Measurements from ENCODE around the gene GPNMB. TPM values are rescaled to one million over a fixed set of nuclear protein-coding genes. Genes with fewer than 3 reads are reported as not detected.
A peak's percentile ranks its signal among the peaks of the same experiment; 100 is the strongest.

GPNMB gene
- total and polyA plus RNA-seq, 5 donors = 113 to 246 (median 190) TPM

DNA sequence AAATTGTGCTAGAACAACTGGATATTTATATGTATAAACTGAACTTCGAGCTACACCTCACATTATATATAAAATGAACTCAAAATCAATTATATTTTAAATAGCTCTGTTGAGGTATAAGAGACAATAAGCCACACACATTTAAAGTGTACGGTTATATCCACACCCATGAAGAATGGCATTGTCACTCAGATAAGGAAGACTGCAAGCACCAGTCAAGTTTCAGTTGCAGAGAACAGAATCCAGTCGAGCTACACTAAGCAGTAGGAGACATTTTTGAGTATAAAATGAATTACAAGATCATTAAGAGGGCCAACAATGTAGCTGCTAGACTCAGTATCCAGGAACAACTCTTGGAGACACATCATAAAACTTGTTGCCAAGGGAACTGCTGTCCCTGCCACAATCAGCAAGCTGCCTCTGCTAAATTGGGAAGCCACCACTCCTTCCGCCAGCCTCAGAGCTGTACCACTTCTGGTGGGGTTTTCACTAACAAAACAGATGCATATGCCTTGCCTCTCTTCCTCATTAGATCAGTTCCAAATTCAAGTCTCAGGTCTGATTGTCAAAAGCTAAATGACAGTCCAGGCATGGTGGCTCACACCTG lies 19.6 kb upstream of the GPNMB start:
- H3K9me3 ChIP-seq (ENCODE audit: control insufficient read depth, low read length) = no peaks in the 10 kb centered on the region

DNA sequence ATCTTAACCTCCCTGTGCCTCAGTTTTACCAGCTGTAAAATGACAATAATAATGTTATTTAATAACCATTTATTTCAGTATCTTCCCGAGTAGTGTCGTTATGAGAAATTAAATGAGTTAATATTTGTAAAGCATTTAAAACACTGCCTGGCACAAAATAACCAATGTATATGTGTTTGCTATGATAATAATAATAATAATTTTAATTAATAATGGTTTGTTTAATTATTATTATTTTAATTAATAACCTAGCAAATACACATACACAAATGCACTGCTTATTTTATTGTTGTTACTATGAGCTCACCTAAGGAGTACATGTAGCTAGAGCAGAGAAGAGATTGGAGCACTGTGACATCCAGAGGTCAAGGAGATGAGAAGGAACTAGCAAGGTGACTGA lies 18.2 kb upstream of the GPNMB start:
- intact Hi-C loops (cut with DNase I) = no loop called here
- 97% methylated on average over 2 of the region's 2 CpGs for WGBS
- no peak overlapping the region for H3K27ac ChIP-seq (ENCODE audit: low read length)
- H3K4me3 ChIP-seq (ENCODE audit: low read length) = no peak overlapping the region
- H3K27me3 ChIP-seq (ENCODE audit: control insufficient read depth, insufficient read depth) = no peaks in the 10 kb centered on the region
- DNase-seq (no peak), ATAC-seq (no peak)
- no peaks in the 10 kb centered on the region for H3K9me3 ChIP-seq (ENCODE audit: control insufficient read depth, low read length)
- H3K4me1 ChIP-seq (ENCODE audit: control insufficient read depth, insufficient read depth, low read length) = no peaks in the 10 kb centered on the region

More for the DNA sequence above, 19.6 kb upstream of the GPNMB start:
- Histone ChIP-seq H3K4me3 (ENCODE audit: low read length) (no peak overlapping the region), H3K4me1 (ENCODE audit: control insufficient read depth, insufficient read depth, low read length) (peaks cover 4% of the 10 kb centered on the region), H3K27ac (ENCODE audit: low read length) (no peak overlapping the region), H3K27me3 (ENCODE audit: control insufficient read depth, insufficient read depth) (no peaks in the 10 kb centered on the region)
- WGBS = 70% methylated on average over 4 of the region's 4 CpGs
- DNase-seq (no peak), ATAC-seq (peak in 1 of 2 donors; percentile 26)
- intact Hi-C loops (cut with DNase I) = no loop called here

DNA sequence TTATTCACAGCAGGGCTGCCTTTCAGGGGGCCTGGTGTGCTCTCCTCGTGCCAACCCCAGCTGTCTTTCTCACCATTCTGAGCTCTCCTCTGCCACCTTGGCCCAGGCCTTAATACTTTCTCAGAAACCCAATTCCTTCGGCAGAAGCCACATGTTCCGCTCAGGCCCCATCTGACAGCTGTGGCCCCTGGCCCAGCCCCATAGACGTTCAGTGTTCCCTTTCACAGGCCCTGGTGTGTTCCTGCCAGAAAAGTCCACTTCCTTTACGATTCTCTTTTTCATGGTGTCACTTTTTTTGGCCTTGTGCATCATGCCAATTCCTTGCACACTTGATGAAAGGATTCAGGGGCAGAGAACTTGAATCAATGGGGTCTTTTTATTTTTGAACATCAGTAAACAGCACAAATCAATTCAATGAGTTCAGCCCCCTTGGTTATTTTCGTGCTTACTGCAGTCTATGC lies 15.9 kb upstream of the GPNMB start:
- no peak for ATAC-seq
- 66% methylated on average over 6 of the region's 6 CpGs for WGBS

DNA sequence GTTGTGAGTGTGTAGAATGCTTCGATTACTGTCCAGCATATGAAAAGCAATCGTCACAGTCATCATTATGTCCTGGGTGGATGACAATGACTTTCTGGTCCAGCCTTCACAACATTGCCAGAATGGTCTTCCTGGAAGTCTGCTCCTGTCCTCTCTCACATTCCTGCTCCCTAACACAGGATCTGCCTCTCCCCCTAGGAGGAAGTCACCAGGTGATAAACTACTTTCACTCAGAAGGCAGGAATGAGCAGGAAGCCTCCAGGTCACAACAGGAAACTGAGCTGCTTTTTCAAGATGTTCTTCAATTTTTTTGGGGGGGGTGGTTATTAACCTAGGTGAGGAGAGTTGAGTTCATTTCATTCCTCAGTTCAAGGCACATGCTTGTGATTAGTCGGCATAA lies 13.6 kb upstream of the GPNMB start:
- intact Hi-C loops (cut with DNase I) = no loop called here
- WGBS = 83% methylated on average over 3 of the region's 3 CpGs
- no peaks in the 10 kb centered on the region for H3K9me3 ChIP-seq (ENCODE audit: control insufficient read depth, low read length)
- H3K27me3 ChIP-seq (ENCODE audit: control insufficient read depth, insufficient read depth) = no peaks in the 10 kb centered on the region
- H3K4me3 ChIP-seq (ENCODE audit: low read length) = no peak overlapping the region
- DNase-seq (no peak), ATAC-seq (no peak)
- no peaks in the 10 kb centered on the region for H3K4me1 ChIP-seq (ENCODE audit: control insufficient read depth, insufficient read depth, low read length)
- no peak overlapping the region for H3K27ac ChIP-seq (ENCODE audit: low read length)

More for the DNA sequence above, 15.9 kb upstream of the GPNMB start:
- H3K27ac ChIP-seq (ENCODE audit: low read length) = no peak overlapping the region
- DNase-seq = no peak
- intact Hi-C loops (cut with DNase I) = no loop called here
- H3K4me3 ChIP-seq (ENCODE audit: low read length) = no peak overlapping the region
- H3K4me1 ChIP-seq (ENCODE audit: control insufficient read depth, insufficient read depth, low read length) = no peaks in the 10 kb centered on the region
- H3K27me3 ChIP-seq (ENCODE audit: control insufficient read depth, insufficient read depth) = no peaks in the 10 kb centered on the region
- no peaks in the 10 kb centered on the region for H3K9me3 ChIP-seq (ENCODE audit: control insufficient read depth, low read length)

DNA sequence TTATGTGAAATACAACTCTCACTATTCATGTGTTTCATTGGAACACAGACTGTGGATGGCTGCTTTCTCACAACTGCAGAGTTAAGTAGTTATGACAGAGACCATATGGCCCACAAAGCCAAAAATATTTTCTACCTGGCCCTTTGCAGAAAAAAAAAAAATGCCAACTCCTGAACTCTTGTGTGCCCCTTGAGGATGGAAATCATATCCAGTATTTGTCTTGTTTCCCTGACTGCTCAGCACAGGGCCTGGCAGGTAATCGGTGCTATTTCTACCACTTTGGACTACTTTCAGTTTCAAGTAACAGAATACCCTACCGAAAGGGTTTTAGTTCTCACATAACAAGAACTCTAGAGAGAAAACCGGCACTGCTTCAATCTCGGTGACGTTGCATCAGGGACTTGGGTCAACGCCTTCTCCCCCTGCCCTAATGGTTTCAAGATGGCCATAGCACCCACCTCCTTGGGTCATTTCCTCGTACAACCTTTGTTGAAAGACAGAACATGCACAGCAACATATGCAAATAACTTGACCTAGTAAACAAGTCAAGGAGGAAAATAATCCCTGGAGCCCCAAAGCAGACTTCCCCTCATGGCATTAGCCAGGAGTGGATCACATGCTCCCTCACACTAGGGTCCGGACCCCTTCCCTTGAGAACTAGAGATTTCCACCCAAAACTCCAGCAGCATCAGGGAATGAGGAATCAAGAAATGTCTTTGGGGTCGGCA lies 11.8 kb upstream of the GPNMB start:
- Histone ChIP-seq H3K27ac (ENCODE audit: low read length) (no peak overlapping the region), H3K4me3 (ENCODE audit: low read length) (no peak overlapping the region)
- ATAC-seq = no peak

DNA sequence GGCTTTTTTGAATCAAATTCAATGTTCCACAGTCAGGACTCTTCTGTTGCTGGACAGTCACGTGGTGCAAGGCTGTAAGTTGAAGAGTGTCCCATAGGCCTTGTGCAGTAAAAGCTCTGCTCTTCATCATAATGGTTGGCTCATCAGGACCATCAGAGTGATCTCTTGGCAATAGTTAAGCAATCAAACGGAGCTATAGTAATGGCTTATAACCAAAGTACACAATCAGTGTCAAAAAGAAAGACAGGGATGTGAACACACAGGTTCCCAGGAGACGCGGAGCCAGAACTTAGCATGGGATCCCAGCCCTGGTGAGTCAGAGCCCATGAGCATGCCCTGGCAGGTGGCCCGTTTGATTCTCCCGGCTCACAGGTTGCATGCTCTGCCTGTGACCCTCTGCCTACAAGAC lies 10.8 kb upstream of the GPNMB start:
- WGBS = 80% methylated on average over 6 of the region's 6 CpGs
- DNase-seq (peak in 1 of 3 donors; percentile 53), ATAC-seq (peak in 1 of 2 donors; percentile 34)
- Histone ChIP-seq H3K4me3 (ENCODE audit: low read length) (no peak overlapping the region), H3K9me3 (ENCODE audit: control insufficient read depth, low read length) (no peaks in the 10 kb centered on the region), H3K4me1 (ENCODE audit: control insufficient read depth, insufficient read depth, low read length) (no peaks in the 10 kb centered on the region), H3K27me3 (ENCODE audit: control insufficient read depth, insufficient read depth) (no peaks in the 10 kb centered on the region), H3K27ac (ENCODE audit: low read length) (no peak overlapping the region)
- intact Hi-C loops (cut with DNase I) = no loop called here

More for the DNA sequence above, 11.8 kb upstream of the GPNMB start:
- 77% methylated on average over 9 of the region's 9 CpGs for WGBS
- H3K9me3 ChIP-seq (ENCODE audit: control insufficient read depth, low read length) = no peaks in the 10 kb centered on the region
- no peak for DNase-seq
- H3K4me1 ChIP-seq (ENCODE audit: control insufficient read depth, insufficient read depth, low read length) = no peaks in the 10 kb centered on the region
- H3K27me3 ChIP-seq (ENCODE audit: control insufficient read depth, insufficient read depth) = no peaks in the 10 kb centered on the region
- intact Hi-C loops (cut with DNase I) = no loop called here

DNA sequence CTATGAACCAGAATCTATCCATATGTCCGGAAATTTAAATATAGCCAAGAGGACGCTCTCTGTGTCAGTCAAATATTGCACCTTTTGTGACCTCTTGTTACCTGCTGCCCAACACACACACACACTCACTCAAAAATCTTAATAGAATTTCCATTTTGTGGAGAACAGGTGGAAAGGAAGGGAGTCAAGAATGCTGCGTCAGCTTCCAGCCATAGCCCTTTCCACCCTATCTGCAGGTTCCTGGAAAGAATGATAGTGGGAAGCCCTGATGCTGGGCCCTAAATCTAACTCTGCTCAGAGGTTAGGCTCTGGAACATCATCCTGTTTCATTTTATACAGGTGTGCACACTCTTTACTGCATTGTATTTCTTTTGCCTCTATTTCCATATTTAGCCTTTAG lies 9.6 kb upstream of the GPNMB start:
- 93% methylated on average over 3 of the region's 3 CpGs for WGBS
- Histone ChIP-seq H3K4me3 (ENCODE audit: low read length) (no peak overlapping the region), H3K27me3 (ENCODE audit: control insufficient read depth, insufficient read depth) (no peaks in the 10 kb centered on the region), H3K4me1 (ENCODE audit: control insufficient read depth, insufficient read depth, low read length) (no peaks in the 10 kb centered on the region), H3K27ac (ENCODE audit: low read length) (no peak overlapping the region), H3K9me3 (ENCODE audit: control insufficient read depth, low read length) (no peaks in the 10 kb centered on the region)
- intact Hi-C loops (cut with DNase I) = no loop called here
- ATAC-seq (no peak), DNase-seq (no peak)

DNA sequence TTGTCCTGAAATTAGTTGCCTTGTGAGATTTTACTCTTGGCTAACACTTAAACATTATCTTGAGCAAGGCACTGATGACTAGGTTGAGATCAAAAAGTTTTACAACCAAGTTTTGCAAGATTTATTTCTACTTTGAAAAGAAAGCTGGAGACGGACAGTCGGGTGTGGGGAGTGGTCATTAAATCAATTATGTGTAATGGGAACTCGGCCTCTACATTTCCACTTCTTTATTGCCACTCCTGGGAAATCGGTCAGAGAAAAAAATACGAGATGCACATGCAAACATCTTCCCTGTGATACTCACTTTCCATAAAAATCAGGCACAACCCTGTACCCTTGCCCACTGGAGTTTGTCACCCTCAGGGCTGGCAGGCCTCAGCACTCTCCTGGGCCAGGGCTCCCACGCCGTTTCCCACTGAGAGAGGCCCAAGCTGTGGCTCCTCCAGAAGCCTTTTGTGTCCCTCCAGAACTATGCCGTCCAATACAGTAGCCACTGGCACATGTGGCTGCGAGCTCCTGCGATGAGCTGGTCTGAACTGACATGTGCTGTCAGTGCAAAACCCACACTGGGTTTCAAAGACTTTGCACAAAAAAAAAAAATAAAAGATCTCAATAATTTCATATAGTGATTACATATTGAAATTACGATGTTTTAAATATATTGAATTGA lies 7.5 kb upstream of the GPNMB start:
- no peak overlapping the region for H3K27ac ChIP-seq (ENCODE audit: low read length)
- ATAC-seq (no peak), DNase-seq (no peak)
- no peaks in the 10 kb centered on the region for H3K27me3 ChIP-seq (ENCODE audit: control insufficient read depth, insufficient read depth)
- no peaks in the 10 kb centered on the region for H3K9me3 ChIP-seq (ENCODE audit: control insufficient read depth, low read length)
- no peak overlapping the region for H3K4me3 ChIP-seq (ENCODE audit: low read length)
- no peaks in the 10 kb centered on the region for H3K4me1 ChIP-seq (ENCODE audit: control insufficient read depth, insufficient read depth, low read length)
- WGBS = 85% methylated on average over 11 of the region's 11 CpGs
- intact Hi-C loops (cut with DNase I) = no loop called here

DNA sequence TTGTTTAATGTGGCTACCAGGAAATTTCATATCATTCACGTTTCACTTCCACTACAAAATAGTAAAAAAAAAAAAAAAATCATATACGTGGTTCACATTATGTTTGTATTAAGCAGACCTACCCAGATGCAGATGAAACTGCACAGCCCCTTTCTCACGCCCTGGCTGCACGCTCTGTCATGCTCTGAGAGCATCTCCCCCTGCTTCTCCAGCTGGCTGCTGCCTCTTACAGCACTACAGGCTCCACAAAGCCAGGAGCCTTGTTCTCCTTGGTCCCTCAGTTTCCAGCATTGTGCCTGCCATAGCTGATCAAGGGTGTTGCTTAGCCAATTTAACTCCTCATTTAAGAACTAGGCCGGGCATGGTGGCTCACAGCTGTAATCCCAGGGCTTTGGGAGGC lies 6.9 kb upstream of the GPNMB start:
- no peaks in the 10 kb centered on the region for H3K4me1 ChIP-seq (ENCODE audit: control insufficient read depth, insufficient read depth, low read length)
- WGBS = 83% methylated on average over 5 of the region's 5 CpGs
- H3K4me3 ChIP-seq (ENCODE audit: low read length) = no peak overlapping the region
- H3K27ac ChIP-seq (ENCODE audit: low read length) = no peak overlapping the region
- H3K27me3 ChIP-seq (ENCODE audit: control insufficient read depth, insufficient read depth) = no peaks in the 10 kb centered on the region
- no peaks in the 10 kb centered on the region for H3K9me3 ChIP-seq (ENCODE audit: control insufficient read depth, low read length)
- ATAC-seq (no peak), DNase-seq (no peak)
- intact Hi-C loops (cut with DNase I) = loop anchor here in 3 of 4 donors (5.0 to 10.0 kb wide), 2 partner anchors 45 to 47 kb away; no protein-coding TSS in a partner anchor

DNA sequence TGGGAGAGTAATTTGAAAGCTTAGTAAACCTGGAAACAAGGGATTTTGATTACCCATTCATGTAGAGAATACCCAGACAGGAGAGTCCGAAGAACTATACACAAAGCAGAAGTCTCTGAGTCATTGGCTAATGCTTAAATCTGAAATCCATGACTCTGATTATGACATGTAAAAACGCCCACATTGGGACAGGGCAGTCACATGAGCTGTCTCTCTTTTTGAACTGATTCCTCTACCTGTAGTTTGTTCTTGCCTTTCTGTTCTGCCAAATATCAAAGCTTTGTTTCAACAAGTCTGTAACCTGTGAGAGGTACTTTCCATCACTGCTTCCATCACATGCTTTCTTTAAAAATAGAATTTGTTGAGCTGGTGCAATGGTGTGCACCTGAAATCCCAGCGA lies 4.3 kb upstream of the GPNMB start:
- H3K9me3 ChIP-seq (ENCODE audit: control insufficient read depth, low read length) = no peaks in the 10 kb centered on the region
- ATAC-seq = no peak
- no peak overlapping the region for H3K4me3 ChIP-seq (ENCODE audit: low read length)
- no peak overlapping the region for H3K27ac ChIP-seq (ENCODE audit: low read length)
- DNase-seq = no peak
- WGBS = 75% methylated on average over 3 of the region's 3 CpGs
- H3K27me3 ChIP-seq (ENCODE audit: control insufficient read depth, insufficient read depth) = no peaks in the 10 kb centered on the region
- no peaks in the 10 kb centered on the region for H3K4me1 ChIP-seq (ENCODE audit: control insufficient read depth, insufficient read depth, low read length)
- intact Hi-C loops (cut with DNase I) = loop anchor here in 3 of 4 donors (5.0 to 10.0 kb wide), 2 partner anchors 48 to 50 kb away; no protein-coding TSS in a partner anchor

DNA sequence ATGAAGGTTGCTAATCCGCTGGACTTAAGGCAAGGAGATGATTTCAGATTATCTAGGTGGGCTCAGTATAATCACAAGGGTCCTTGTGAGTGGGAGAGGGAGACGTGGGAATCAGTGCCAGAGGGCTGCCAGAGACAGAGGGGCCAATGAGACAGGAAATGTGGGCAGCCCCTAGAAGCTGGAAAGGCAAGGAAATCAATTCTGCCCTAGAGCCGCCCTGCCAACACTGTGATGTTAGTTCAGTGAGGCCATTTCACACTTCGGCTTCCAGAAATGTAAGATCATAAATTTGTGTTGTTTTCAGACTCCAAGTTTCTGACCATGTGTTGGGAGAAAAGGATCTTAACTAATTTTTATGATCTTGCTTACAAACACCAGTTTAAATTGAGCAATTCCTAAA lies 3.6 kb upstream of the GPNMB start:
- Histone ChIP-seq H3K4me1 (ENCODE audit: control insufficient read depth, insufficient read depth, low read length) (no peaks in the 10 kb centered on the region), H3K27me3 (ENCODE audit: control insufficient read depth, insufficient read depth) (no peaks in the 10 kb centered on the region), H3K9me3 (ENCODE audit: control insufficient read depth, low read length) (no peaks in the 10 kb centered on the region), H3K27ac (ENCODE audit: low read length) (peak overlapping the region; percentile 7), H3K4me3 (ENCODE audit: low read length) (no peak overlapping the region)
- DNase-seq (no peak), ATAC-seq (no peak)
- intact Hi-C loops (cut with DNase I) = loop anchor here in 3 of 4 donors (5.0 to 10.0 kb wide), 2 partner anchors 48 to 51 kb away; no protein-coding TSS in a partner anchor
- WGBS = 47% methylated on average over 4 of the region's 4 CpGs
